Thyroid gland (tissue), 4 donors: ENCODE results near the gene HSPH1.

Experiments
- POLR2A ChIP-seq, 2 donors: fragments of 450-650 bp; IDR thresholded peaks; one replicate each; pipeline ENCODE4 v1.6.1; 2017; ENCODE audit warnings: antibody characterized with exemption in 2 of 2, mild to moderate bottlenecking in 2 of 2, moderate library complexity in 1 of 2
- TF ChIP-seq, protein P1 (sequence below), 6 experiments: fragments of 200-600 bp in 3 of 6; fragments of 450-650 bp in 3 of 6; sonication (generic) in 3 of 6; IDR thresholded peaks; one replicate each; pipeline ENCODE4 v1.5.1; 2016 to 2019; ENCODE audit warnings: antibody characterized with exemption in 6 of 6, mild to moderate bottlenecking in 2 of 6, inconsistent platforms in 1 of 6, moderate library complexity in 1 of 6

DNA sequence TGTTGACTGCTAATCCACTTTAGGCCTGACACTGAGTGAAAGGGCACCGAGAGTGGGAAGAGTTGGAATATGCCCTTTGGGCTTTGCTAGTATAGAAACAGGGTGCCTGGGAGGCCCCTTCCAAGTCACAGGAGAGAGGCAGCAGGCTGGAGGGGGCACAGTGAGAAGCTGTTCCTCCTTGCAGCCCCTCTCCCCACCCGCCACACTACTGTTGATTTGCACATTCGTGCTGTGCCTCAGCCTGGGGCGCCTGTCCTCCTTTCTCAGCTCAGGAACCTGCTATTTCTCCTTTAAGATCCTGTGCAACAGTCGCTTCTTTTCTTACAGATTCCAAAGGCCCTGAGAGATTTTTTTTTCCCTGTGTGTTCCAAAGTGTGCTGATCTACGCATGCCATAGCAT is 35.3 kb upstream of the HSPH1 start:
- TF ChIP-seq, protein P1, sequence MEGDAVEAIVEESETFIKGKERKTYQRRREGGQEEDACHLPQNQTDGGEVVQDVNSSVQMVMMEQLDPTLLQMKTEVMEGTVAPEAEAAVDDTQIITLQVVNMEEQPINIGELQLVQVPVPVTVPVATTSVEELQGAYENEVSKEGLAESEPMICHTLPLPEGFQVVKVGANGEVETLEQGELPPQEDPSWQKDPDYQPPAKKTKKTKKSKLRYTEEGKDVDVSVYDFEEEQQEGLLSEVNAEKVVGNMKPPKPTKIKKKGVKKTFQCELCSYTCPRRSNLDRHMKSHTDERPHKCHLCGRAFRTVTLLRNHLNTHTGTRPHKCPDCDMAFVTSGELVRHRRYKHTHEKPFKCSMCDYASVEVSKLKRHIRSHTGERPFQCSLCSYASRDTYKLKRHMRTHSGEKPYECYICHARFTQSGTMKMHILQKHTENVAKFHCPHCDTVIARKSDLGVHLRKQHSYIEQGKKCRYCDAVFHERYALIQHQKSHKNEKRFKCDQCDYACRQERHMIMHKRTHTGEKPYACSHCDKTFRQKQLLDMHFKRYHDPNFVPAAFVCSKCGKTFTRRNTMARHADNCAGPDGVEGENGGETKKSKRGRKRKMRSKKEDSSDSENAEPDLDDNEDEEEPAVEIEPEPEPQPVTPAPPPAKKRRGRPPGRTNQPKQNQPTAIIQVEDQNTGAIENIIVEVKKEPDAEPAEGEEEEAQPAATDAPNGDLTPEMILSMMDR (IDR thresholded peaks at IDR 0.05) = no peak
- no peak for TF ChIP-seq POLR2A (IDR thresholded peaks at IDR 0.05)
